OCI-LY1 (cell line): ENCODE measurements around the gene SNRNP27.

Experiments used
- H2AFZ ChIP-seq: fragments of 200-600 bp; sonication (generic), shearing (Covaris generic); 2 replicates; pipeline ENCODE4 v1.6.0; 2014; ENCODE audit warnings: antibody characterized with exemption, mild to moderate bottlenecking, low read length
- H3F3A ChIP-seq: fragments of 200-600 bp; sonication (generic), shearing (Covaris generic); 2 replicates; pipeline ENCODE4 v1.6.0; 2014; ENCODE audit warnings: mild to moderate bottlenecking, antibody characterized with exemption, low read length, moderate library complexity; ENCODE audit not compliant: insufficient read depth
- H3K27ac ChIP-seq: fragments of 200-600 bp; sonication (generic); 2 replicates; pipeline ENCODE4 v1.5.1; 2014; ENCODE audit warnings: low read length, mixed run types, mild to moderate bottlenecking, low read depth; ENCODE audit not compliant: poor library complexity, severe bottlenecking
- H3K27me3 ChIP-seq: fragments of 200-600 bp; sonication (generic); 2 replicates; pipeline ENCODE4 v1.6.0; 2014; ENCODE audit warnings: antibody characterized with exemption, mild to moderate bottlenecking, low read length, moderate library complexity; ENCODE audit not compliant: insufficient read depth
- H3K36me3 ChIP-seq: fragments of 200-600 bp; sonication (generic); 2 replicates; pipeline ENCODE4 v1.6.1; 2014; ENCODE audit warnings: mild to moderate bottlenecking, antibody characterized with exemption, low read length, moderate library complexity, mixed read lengths; ENCODE audit not compliant: insufficient read depth
- H3K4me1 ChIP-seq: fragments of 200-600 bp; sonication (generic); 2 replicates; pipeline ENCODE4 v1.5.1; 2014; ENCODE audit warnings: mild to moderate bottlenecking, low read length, moderate library complexity; ENCODE audit not compliant: insufficient read depth, severe bottlenecking
- H3K4me2 ChIP-seq: fragments of 200-600 bp; sonication (generic), shearing (Covaris generic); 2 replicates; pipeline ENCODE4 v1.6.1; 2014; ENCODE audit warnings: low read length
- H3K4me3 ChIP-seq: fragments of 200-600 bp; sonication (generic); 2 replicates; pipeline ENCODE4 v1.5.1; 2014; ENCODE audit warnings: low read length, low read depth, mild to moderate bottlenecking, mixed read lengths; ENCODE audit not compliant: poor library complexity, severe bottlenecking
- H3K79me2 ChIP-seq: fragments of 200-600 bp; shearing (Covaris generic); 2 replicates; pipeline ENCODE4 v1.6.1; 2016; ENCODE audit warnings: mixed run types, low read length, mixed read lengths; ENCODE audit not compliant: insufficient read depth
- H3K9ac ChIP-seq: fragments of 200-600 bp; sonication (generic), shearing (Covaris generic); 2 replicates; pipeline ENCODE4 v1.6.1; 2014; ENCODE audit warnings: mild to moderate bottlenecking, low read length, mixed read lengths
- H3K9me2 ChIP-seq: fragments of 200-600 bp; sonication (generic), shearing (Covaris generic); 2 replicates; pipeline ENCODE4 v1.6.1; 2014; ENCODE audit warnings: low read depth, mild to moderate bottlenecking, low read length, mixed read lengths
- H3K9me3 ChIP-seq: fragments of 200-600 bp; shearing (Covaris generic); 2 replicates; pipeline ENCODE4 v1.6.1; 2014; ENCODE audit warnings: low read length, mixed read lengths
- H4K20me1 ChIP-seq: fragments of 200-600 bp; sonication (generic), shearing (Covaris generic); 2 replicates; pipeline ENCODE4 v1.6.0; 2016; ENCODE audit warnings: mild to moderate bottlenecking, low read length; ENCODE audit not compliant: insufficient read depth
- CTCF ChIP-seq: fragments of 200-600 bp; sonication (generic), shearing (Covaris generic); IDR thresholded peaks from 2 replicates; pipeline ENCODE4 v1.5.1; 2017; ENCODE audit warnings: mild to moderate bottlenecking, antibody characterized with exemption, low read length, moderate library complexity, mixed read lengths
- EZH2 ChIP-seq: fragments of 200-600 bp; sonication (generic), shearing (Covaris generic); IDR thresholded peaks from 2 replicates; pipeline ENCODE4 v1.8.0; 2017; ENCODE audit warnings: borderline replicate concordance, mixed run types, mild to moderate bottlenecking, antibody characterized with exemption, low read length, moderate library complexity, mixed read lengths

The SNRNP27 gene

GRCh38 chr2:69893684-69894551 lies at the start of gene SNRNP27:
TSS of gene SNRNP27 (plus strand) at chr2:69893956. CDS start at chr2:69893985, 29 bp downstream.
- Histone ChIP-seq H3K4me2 (peak within 1 kb of the TSS; percentile 94), H3K9ac (peak within 1 kb of the TSS; percentile 75), H4K20me1 (no peaks in the 10 kb centered on the region), H3K27me3 (peaks cover 3% of the 10 kb centered on the region; the same call in 1 of the 2 replicates), H3K36me3 (peaks cover 32% of the 10 kb centered on the region), H3K4me1 (peaks cover 18% of the 10 kb centered on the region), H3K79me2 (peaks cover 15% of the 10 kb centered on the region), H2AFZ (peak within 1 kb of the TSS; percentile 100), H3K4me3 (peak within 1 kb of the TSS; percentile 82), H3K9me3 (0 out of 2 replicates have a peak, but pooled peaks cover 5% of the 10 kb centered on the region), H3F3A (no peaks in the 10 kb centered on the region), H3K27ac (no peak within 1 kb of the TSS), H3K9me2 (no peaks in the 10 kb centered on the region)
- TF ChIP-seq EZH2 (no peak), CTCF (no peak)

- H3K79me2 ChIP-seq, result no peaks in the 10 kb centered on the region
- H4K20me1 ChIP-seq, result no peaks in the 10 kb centered on the region
- H2AFZ ChIP-seq, result no peak overlapping the region
- no peaks in the 10 kb centered on the region for H3K4me1 ChIP-seq
- no peaks in the 10 kb centered on the region for H3F3A ChIP-seq
- H3K9me3 ChIP-seq, result no peaks in the 10 kb centered on the region
- TF ChIP-seq CTCF (no peak), EZH2 (no peak)
- H3K27me3 ChIP-seq, result no peaks in the 10 kb centered on the region
- no peak overlapping the region for H3K27ac ChIP-seq
- H3K4me2 ChIP-seq, result no peak overlapping the region
- H3K36me3 ChIP-seq, result peaks cover 51% of the 10 kb centered on the region
- H3K9ac ChIP-seq, result no peak overlapping the region
- H3K4me3 ChIP-seq, result no peak overlapping the region
- no peaks in the 10 kb centered on the region for H3K9me2 ChIP-seq
Observed at GRCh38 chr2:69843993-69844392, 49.8 kb upstream of the SNRNP27 start.

- no peak for TF ChIP-seq EZH2
- no peak for TF ChIP-seq CTCF
- H3K4me2 ChIP-seq, result no peak overlapping the region
- peaks cover 49% of the 10 kb centered on the region for H3K36me3 ChIP-seq
- no peaks in the 10 kb centered on the region for H3K27me3 ChIP-seq
- no peaks in the 10 kb centered on the region for H4K20me1 ChIP-seq
- H3F3A ChIP-seq, result no peaks in the 10 kb centered on the region
- no peak overlapping the region for H3K4me3 ChIP-seq
- no peak overlapping the region for H2AFZ ChIP-seq
- H3K4me1 ChIP-seq, result no peaks in the 10 kb centered on the region
- no peaks in the 10 kb centered on the region for H3K79me2 ChIP-seq
- H3K9me2 ChIP-seq, result no peaks in the 10 kb centered on the region
- no peaks in the 10 kb centered on the region for H3K9me3 ChIP-seq
- H3K9ac ChIP-seq, result no peak overlapping the region
- H3K27ac ChIP-seq, result no peak overlapping the region
Observed at GRCh38 chr2:69844560-69844959, 49.2 kb upstream of the SNRNP27 start.
